GM18907 (cell line): ENCODE results near the gene SPATA25.
"Not testable (repeated sequence)": the region's sequence is repeated elsewhere in the genome, so short reads cannot be mapped to it uniquely, and the experiment has no call there.

Experiments used
- ATAC-seq: cut with Tn5 transposase; IDR thresholded peaks from one replicate; pipeline ENCODE4 v1.9.1; 2021; ENCODE audit warnings: mild to moderate bottlenecking, moderate library complexity; ENCODE audit not compliant: unreplicated experiment

Gene SPATA25

GRCh38 chr20:45887346-45887715, at the start of gene SPATA25:
SPATA25 (minus strand) TSS chr20:45887622; CDS start chr20:45887590, 32 bp downstream.
- ATAC-seq, result no peak

- ATAC-seq, result peak; percentile 28
These were observed 48.1 kb upstream of the SPATA25 start for GRCh38 chr20:45935416-45936046.

- ATAC-seq, result peak; percentile 77
These were observed 47.4 kb upstream of the SPATA25 start, which contains the start of gene PCIF1 for GRCh38 chr20:45934586-45935415. PCIF1 (plus strand) TSS chr20:45934683; CDS start chr20:45939000, 4,317 bp downstream.

- peak; percentile 26 for ATAC-seq
These were observed 46.7 kb upstream of the SPATA25 start for GRCh38 chr20:45934046-45934585.

GRCh38 chr20:45933266-45934045, 46.0 kb upstream of the SPATA25 start:
- peak; percentile 21 for ATAC-seq

GRCh38 chr20:45931680-45932079, 44.3 kb upstream of the SPATA25 start:
- ATAC-seq, result not testable (repeated sequence)

- no peak for ATAC-seq
These were observed 39.9 kb upstream of the SPATA25 start for GRCh38 chr20:45927071-45927878.

GRCh38 chr20:45926731-45927070, 39.3 kb upstream of the SPATA25 start:
- no peak for ATAC-seq

- no peak for ATAC-seq
These were observed 38.5 kb upstream of the SPATA25 start for GRCh38 chr20:45925821-45926506.

- ATAC-seq, result no peak
These were observed 37.2 kb upstream of the SPATA25 start for GRCh38 chr20:45924391-45925261.

- no peak for ATAC-seq
These were observed 34.1 kb upstream of the SPATA25 start for GRCh38 chr20:45921337-45922189.

- no peak for ATAC-seq
These were observed 33.3 kb upstream of the SPATA25 start for GRCh38 chr20:45920462-45921336.

- no peak for ATAC-seq
These were observed 32.3 kb upstream of the SPATA25 start for GRCh38 chr20:45919542-45920399.

GRCh38 chr20:45918779-45919537, 31.5 kb upstream of the SPATA25 start:
- ATAC-seq, result no peak

- ATAC-seq, result no peak
These were observed 30.8 kb upstream of the SPATA25 start for GRCh38 chr20:45918182-45918737.
